Measurements from ENCODE around the gene TMEM271. TPM values are rescaled to one million over a fixed set of nuclear protein-coding genes. Genes with fewer than 3 reads are reported as not detected.

TMEM271 gene
- total RNA-seq, 1 donor from 2014 or later, result not detected

- Histone ChIP-seq H3K27ac (no peak overlapping the region), H3K9me3 (no peaks in the 10 kb centered on the region), H3K4me3 (no peak overlapping the region), H3K36me3 (no peaks in the 10 kb centered on the region), H3K4me1 (no peaks in the 10 kb centered on the region), H3K27me3 (peaks cover 13% of the 10 kb centered on the region)
- intact Hi-C loops (cut with DNase I), result no loop called here
- no peak for ATAC-seq
- TF ChIP-seq CTCF (IDR thresholded peaks at IDR 0.05), result no peak
- no peak for DNase-seq
Measured at GRCh38 chr4:587671-588350, 11.7 kb upstream of the TMEM271 start.

GRCh38 chr4:583820-584219, 7.7 kb upstream of the TMEM271 start:
- Histone ChIP-seq H3K4me1 (no peaks in the 10 kb centered on the region), H3K4me3 (no peak overlapping the region), H3K27me3 (peaks cover 46% of the 10 kb centered on the region), H3K27ac (no peak overlapping the region), H3K36me3 (no peaks in the 10 kb centered on the region), H3K9me3 (no peaks in the 10 kb centered on the region)
- no peak for DNase-seq
- TF ChIP-seq CTCF (IDR thresholded peaks at IDR 0.05), result no peak
- ATAC-seq, result no peak
- intact Hi-C loops (cut with DNase I), result no loop called here

GRCh38 chr4:581753-582361, 5.8 kb upstream of the TMEM271 start:
- Histone ChIP-seq H3K36me3 (no peaks in the 10 kb centered on the region), H3K27ac (no peak overlapping the region), H3K27me3 (peaks cover 64% of the 10 kb centered on the region), H3K4me1 (no peaks in the 10 kb centered on the region), H3K9me3 (no peaks in the 10 kb centered on the region), H3K4me3 (no peak overlapping the region)
- TF ChIP-seq CTCF (IDR thresholded peaks at IDR 0.05), result no peak
- no peak for DNase-seq
- intact Hi-C loops (cut with DNase I), result no loop called here
- ATAC-seq, result no peak

- Histone ChIP-seq H3K27ac (no peak overlapping the region), H3K9me3 (no peaks in the 10 kb centered on the region), H3K36me3 (no peaks in the 10 kb centered on the region), H3K27me3 (peaks cover 67% of the 10 kb centered on the region), H3K4me3 (no peak overlapping the region), H3K4me1 (no peaks in the 10 kb centered on the region)
- DNase-seq, result no peak
- TF ChIP-seq CTCF (IDR thresholded peaks at IDR 0.05), result no peak
- intact Hi-C loops (cut with DNase I), result no loop called here
- ATAC-seq, result no peak
Measured at GRCh38 chr4:581181-581580, 5.1 kb upstream of the TMEM271 start.

GRCh38 chr4:579543-580175, 3.6 kb upstream of the TMEM271 start:
- Histone ChIP-seq H3K9me3 (no peaks in the 10 kb centered on the region), H3K36me3 (no peaks in the 10 kb centered on the region), H3K27ac (no peak overlapping the region), H3K4me3 (no peak overlapping the region), H3K4me1 (no peaks in the 10 kb centered on the region), H3K27me3 (peaks cover 68% of the 10 kb centered on the region)
- ATAC-seq, result no peak
- TF ChIP-seq CTCF (IDR thresholded peaks at IDR 0.05), result no peak
- intact Hi-C loops (cut with DNase I), result no loop called here
- no peak for DNase-seq

All from upper lobe of right lung (tissue), 1 donor.